H7 (cell line): Measurements from ENCODE around the gene TSPAN19. TPM values are rescaled to one million over a fixed set of nuclear protein-coding genes. Genes with fewer than 3 reads are reported as not detected.

Experiments
- DNase-seq: peaks from one replicate; pipeline ENCODE4 v3.0.0; 2012
- H3K27me3 ChIP-seq: 2 replicates; pipeline ENCODE4 v1.6.0; 2011; ENCODE audit warnings: mild to moderate bottlenecking, low read length; ENCODE audit not compliant: control insufficient read depth, insufficient read depth
- H3K36me3 ChIP-seq: replicated peaks from 2 replicates; pipeline ENCODE4 v1.5.1; 2011; ENCODE audit warnings: low read length; ENCODE audit not compliant: control insufficient read depth, insufficient read depth
- H3K4me3 ChIP-seq: 2 replicates; pipeline ENCODE4 v1.5.1; 2011; ENCODE audit warnings: low read depth, mild to moderate bottlenecking, control low read depth, low read length, moderate library complexity; ENCODE audit not compliant: insufficient read depth
- total RNA-seq: library from RNA; depleted of rRNA; stranded (reverse); fragments of >200 nt; shearing (Covaris generic); gene quantifications from 2 replicates; pipeline ENCODE4 v1.2.3, GENCODE V29; 2014; rRNA removed

Gene TSPAN19
- total RNA-seq, 1 experiment from 2014 or later, result not detected

- no peaks in the 10 kb centered on the region for H3K27me3 ChIP-seq
Observed at GRCh38 chr12:84982888-84983287, 53.2 kb downstream of the TSPAN19 start.

GRCh38 chr12:84978921-84979320, 57.2 kb downstream of the TSPAN19 start:
- DNase-seq, result no peak
- Histone ChIP-seq H3K27me3 (no peaks in the 10 kb centered on the region), H3K4me3 (no peak overlapping the region), H3K36me3 (no peaks in the 10 kb centered on the region)

More at GRCh38 chr12:84982888-84983287, 53.2 kb downstream of the TSPAN19 start:
- no peak for DNase-seq
- Histone ChIP-seq H3K36me3 (no peaks in the 10 kb centered on the region), H3K4me3 (no peak overlapping the region)

GRCh38 chr12:84976133-84976532, 59.9 kb downstream of the TSPAN19 start:
- Histone ChIP-seq H3K27me3 (no peaks in the 10 kb centered on the region), H3K4me3 (no peak overlapping the region), H3K36me3 (no peaks in the 10 kb centered on the region)
- no peak for DNase-seq

DNA sequence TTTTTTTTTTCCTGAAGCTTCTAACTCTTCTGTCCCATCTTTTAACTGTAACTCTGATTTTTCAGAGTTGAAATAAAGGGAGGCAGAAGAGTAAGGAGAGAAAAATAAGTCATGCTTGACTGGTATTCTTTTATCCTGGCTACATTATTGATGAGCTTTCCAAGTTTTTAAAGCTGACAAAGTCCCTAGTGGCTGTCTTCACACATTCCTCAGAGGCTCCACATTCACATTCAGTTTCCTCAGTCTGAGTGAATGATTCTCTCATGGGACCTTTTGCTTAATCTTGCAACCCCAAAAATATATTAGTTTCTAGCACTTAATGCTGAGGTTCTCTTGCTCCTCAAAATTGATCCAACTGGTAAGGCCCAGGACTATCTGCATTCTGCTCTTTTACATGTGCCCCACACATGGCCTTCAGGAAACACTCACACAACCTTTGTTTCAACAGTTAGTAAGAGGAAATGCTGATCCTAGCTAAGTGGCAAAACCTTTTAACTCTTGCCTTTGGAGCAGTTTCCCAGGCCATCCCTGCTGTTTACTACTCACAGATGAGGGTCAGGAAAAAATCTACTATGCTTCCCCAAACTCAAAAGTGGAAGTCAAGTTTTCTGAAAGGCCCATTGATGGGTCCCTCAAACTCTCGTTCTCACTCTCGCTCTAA, 61.8 kb downstream of the TSPAN19 start:
- no peaks in the 10 kb centered on the region for H3K27me3 ChIP-seq
- no peak for DNase-seq
- no peak overlapping the region for H3K4me3 ChIP-seq

DNA sequence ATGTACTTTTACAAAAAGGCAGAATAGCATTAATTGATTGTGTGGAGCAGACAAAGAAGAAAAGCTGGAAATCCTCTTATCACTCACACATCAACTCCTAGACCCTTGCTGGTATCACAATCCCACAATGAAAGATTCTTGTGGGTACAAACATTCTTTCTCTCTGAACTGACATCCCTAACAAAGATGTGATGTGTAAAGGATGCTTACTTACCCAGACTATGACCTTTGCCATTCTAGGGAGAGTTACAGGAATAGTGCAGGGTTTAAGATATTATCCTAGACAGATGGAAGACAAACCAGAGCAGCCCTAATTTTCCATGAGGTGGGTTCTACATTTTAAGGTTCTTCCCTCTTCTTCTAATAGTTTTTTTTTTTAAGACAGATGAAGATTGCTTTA, 63.1 kb downstream of the TSPAN19 start:
- Histone ChIP-seq H3K27me3 (no peaks in the 10 kb centered on the region), H3K36me3 (no peaks in the 10 kb centered on the region), H3K4me3 (no peak overlapping the region)
- DNase-seq, result no peak

More for the DNA sequence above, 61.8 kb downstream of the TSPAN19 start:
- H3K36me3 ChIP-seq, result no peaks in the 10 kb centered on the region

DNA sequence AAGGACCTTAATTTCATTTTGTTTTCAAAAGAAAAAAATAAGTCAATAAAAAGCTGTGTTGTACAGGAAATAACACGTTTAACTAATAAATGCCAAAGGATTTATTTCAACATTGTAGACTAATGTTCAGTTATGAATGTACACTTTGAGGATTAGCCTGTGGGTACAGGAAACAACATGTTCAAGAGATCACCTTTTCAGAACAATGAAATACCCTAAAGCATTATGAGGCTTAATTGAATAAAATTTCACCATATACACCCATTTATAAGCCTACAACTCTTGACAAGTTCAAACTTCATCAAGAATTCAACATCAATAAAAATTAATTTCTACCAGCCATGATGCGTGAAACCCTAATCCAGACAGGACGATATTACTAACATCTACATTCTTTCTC, 66.9 kb downstream of the TSPAN19 start:
- Histone ChIP-seq H3K36me3 (no peaks in the 10 kb centered on the region), H3K27me3 (no peaks in the 10 kb centered on the region), H3K4me3 (no peak overlapping the region)
- DNase-seq, result no peak

Other genes with a start within 250 kb of the TSPAN19 start
- 26.4 and 27.0 TPM in 2 replicates for gene SLC6A15, start 123.5 kb downstream of the TSPAN19 start, total RNA-seq
- 0.17 and 0.33 TPM in 2 replicates for gene LRRIQ1, start 74 bp upstream of the TSPAN19 start, total RNA-seq
- 7.6 and 10.1 TPM in 2 replicates for gene ALX1, start 243.9 kb upstream of the TSPAN19 start, total RNA-seq